ENCODE measurements around the gene FBXL12. TPM values are rescaled to one million over a fixed set of nuclear protein-coding genes. Genes with fewer than 3 reads are reported as not detected.
"Not testable (repeated sequence)": the region's sequence is repeated elsewhere in the genome, so short reads cannot be mapped to it uniquely, and the experiment has no call there.

FBXL12 gene
- total RNA-seq, 1 experiment from 2014 or later = 16.9 TPM

DNA sequence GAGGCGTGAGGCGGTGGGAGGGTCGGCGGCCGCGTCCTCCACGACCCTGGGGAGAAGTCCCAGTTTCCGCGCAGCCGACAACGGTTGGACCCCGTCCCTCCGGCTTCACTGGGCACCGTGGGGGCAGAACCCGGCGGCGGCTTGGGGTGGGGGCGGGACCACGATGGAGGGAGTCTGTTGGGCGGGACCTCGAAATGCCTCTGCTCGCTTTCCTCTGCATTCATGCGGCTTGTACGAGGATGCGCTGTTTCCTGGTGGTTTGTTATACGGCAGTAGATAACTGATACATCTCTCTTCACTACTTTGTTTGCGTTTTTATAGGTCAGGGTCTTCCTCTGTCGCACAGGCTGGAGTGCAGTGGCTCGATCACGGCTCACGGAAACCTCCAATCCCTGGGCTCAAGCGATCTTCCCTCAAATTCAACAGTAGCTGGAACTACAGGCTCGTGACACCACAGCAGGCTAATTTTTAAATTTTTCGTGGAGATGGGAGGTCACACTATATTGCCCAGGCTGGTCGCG lies 25.7 kb downstream of the FBXL12 start:
- DNase-seq (ENCODE audit: low read depth in 1 of 2, low spot score in 2 of 2) = peak; percentile 19 to 53
- H3K9me3 ChIP-seq (replicated peaks) = no peaks in the 10 kb centered on the region
- H3K4me1 ChIP-seq (replicated peaks) = no peaks in the 10 kb centered on the region; the same call in 1 of the 2 replicates
- H3K27ac ChIP-seq = no peak overlapping the region
- no peaks in the 10 kb centered on the region for H3K36me3 ChIP-seq
- peak overlapping the region; percentile 41 for H3K4me3 ChIP-seq
- H3K27me3 ChIP-seq (replicated peaks) = no peaks in the 10 kb centered on the region

- H3K9me3 ChIP-seq (replicated peaks) = no peaks in the 10 kb centered on the region
- DNase-seq (ENCODE audit: low read depth in 1 of 2, low spot score in 2 of 2) = peak; percentile 47 to 89
- no peak overlapping the region for H3K27ac ChIP-seq
- H3K4me1 ChIP-seq (replicated peaks) = no peaks in the 10 kb centered on the region; the same call in 1 of the 2 replicates
- H3K4me3 ChIP-seq = peak overlapping the region; percentile 41
- no peaks in the 10 kb centered on the region for H3K36me3 ChIP-seq
- no peaks in the 10 kb centered on the region for H3K27me3 ChIP-seq (replicated peaks)
Observed at GRCh38 chr19:9792206-9793070, 26.4 kb downstream of the FBXL12 start.

- Histone ChIP-seq H3K27ac (no peak overlapping the region), H3K4me1 (replicated peaks) (no peaks in the 10 kb centered on the region; the same call in 1 of the 2 replicates), H3K36me3 (no peaks in the 10 kb centered on the region), H3K27me3 (replicated peaks) (no peaks in the 10 kb centered on the region), H3K9me3 (replicated peaks) (0 out of 2 replicates have a peak, but pooled peaks cover 2% of the 10 kb centered on the region), H3K4me3 (peak overlapping the region; percentile 32)
- peak; percentile 23 to 92 for DNase-seq (ENCODE audit: low read depth in 1 of 2, low spot score in 2 of 2)
Observed at GRCh38 chr19:9791552-9792205, 27.2 kb downstream of the FBXL12 start.

DNA sequence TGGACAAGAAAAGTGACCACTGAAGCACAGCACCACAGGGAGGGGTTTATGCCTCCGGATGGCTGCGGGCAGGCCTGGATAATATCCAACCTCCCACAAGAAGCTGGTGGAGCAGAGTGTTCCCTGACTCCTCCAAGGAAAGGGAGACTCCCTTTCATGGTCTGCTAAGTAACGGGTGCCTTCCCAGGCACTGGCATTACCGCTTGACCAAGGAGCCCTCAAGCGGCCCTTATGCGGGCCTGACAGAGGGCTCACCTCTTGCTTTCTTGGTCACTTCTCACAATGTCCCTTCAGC lies 27.9 kb downstream of the FBXL12 start:
- not testable (repeated sequence) for H3K27me3 ChIP-seq (replicated peaks); H3K9me3 ChIP-seq (replicated peaks); DNase-seq (ENCODE audit: low read depth in 1 of 2, low spot score in 2 of 2); H3K36me3 ChIP-seq; H3K27ac ChIP-seq; H3K4me3 ChIP-seq; H3K4me1 ChIP-seq (replicated peaks)

GRCh38 chr19:9789579-9789978 lies 29.3 kb downstream of the FBXL12 start:
- not testable (repeated sequence) for H3K27ac ChIP-seq, H3K4me3 ChIP-seq

DNA sequence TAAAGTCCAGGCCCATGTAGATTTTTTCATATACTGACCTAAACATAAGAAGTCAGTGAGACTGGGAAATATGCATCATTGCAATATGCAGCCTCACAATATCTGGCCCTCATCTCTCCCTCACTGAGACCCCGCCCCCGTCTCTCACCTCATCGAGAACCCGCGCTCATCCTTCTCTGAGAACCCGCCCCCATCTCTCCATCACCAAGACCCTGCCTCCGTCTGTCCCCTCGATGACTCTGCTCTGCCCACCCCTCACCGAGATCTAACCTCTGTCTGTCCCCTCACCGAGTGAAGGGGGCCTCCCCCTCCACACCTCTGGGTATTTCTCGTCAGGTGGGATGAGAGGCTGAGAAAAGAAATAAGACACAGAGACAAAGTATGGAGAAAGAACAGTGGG lies 29.8 kb downstream of the FBXL12 start:
- Histone ChIP-seq H3K27ac (no peak overlapping the region), H3K9me3 (replicated peaks) (peaks cover 3% of the 10 kb centered on the region; the same call in 1 of the 2 replicates), H3K4me1 (replicated peaks) (peaks cover 4% of the 10 kb centered on the region), H3K36me3 (no peaks in the 10 kb centered on the region), H3K27me3 (replicated peaks) (no peaks in the 10 kb centered on the region), H3K4me3 (no peak overlapping the region)
- no peak for DNase-seq (ENCODE audit: low read depth in 1 of 2, low spot score in 2 of 2)

More at GRCh38 chr19:9789579-9789978, 29.3 kb downstream of the FBXL12 start:
- H3K27me3 ChIP-seq (replicated peaks); DNase-seq (ENCODE audit: low read depth in 1 of 2, low spot score in 2 of 2); H3K36me3 ChIP-seq; H3K4me1 ChIP-seq (replicated peaks); H3K9me3 ChIP-seq (replicated peaks): not testable (repeated sequence)

- H3K36me3 ChIP-seq; H3K27me3 ChIP-seq (replicated peaks); H3K9me3 ChIP-seq (replicated peaks); H3K4me1 ChIP-seq (replicated peaks); H3K27ac ChIP-seq; H3K4me3 ChIP-seq; DNase-seq (ENCODE audit: low read depth in 1 of 2, low spot score in 2 of 2): not testable (repeated sequence)
Observed at GRCh38 chr19:9788604-9789003, 30.3 kb downstream of the FBXL12 start.

DNA sequence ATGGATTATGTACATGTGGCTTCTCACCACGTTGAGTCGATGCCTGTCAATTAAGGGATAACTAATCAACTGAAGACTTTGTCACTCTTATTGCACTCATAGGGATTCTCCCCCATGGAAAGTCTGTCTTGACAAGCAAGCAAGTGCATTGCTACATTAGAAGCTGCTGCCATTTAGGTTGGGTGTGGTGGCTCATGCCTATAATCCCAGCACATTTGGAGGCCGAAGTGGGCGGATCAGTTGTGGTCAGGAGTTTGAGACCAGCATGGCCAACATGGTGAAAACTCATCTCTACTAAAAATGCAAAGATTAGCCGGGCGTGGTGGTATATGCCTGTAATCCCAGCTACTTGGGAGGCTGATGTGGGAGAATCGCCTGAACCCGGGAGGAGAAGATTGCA lies 32.1 kb downstream of the FBXL12 start:
- Histone ChIP-seq H3K9me3 (replicated peaks) (peaks cover 3% of the 10 kb centered on the region; the same call in 1 of the 2 replicates), H3K4me1 (replicated peaks) (peaks cover 4% of the 10 kb centered on the region), H3K36me3 (no peaks in the 10 kb centered on the region), H3K27me3 (replicated peaks) (no peaks in the 10 kb centered on the region), H3K27ac (no peak overlapping the region), H3K4me3 (no peak overlapping the region)
- no peak for DNase-seq (ENCODE audit: low read depth in 1 of 2, low spot score in 2 of 2)

- Histone ChIP-seq H3K27ac (no peak overlapping the region), H3K36me3 (no peaks in the 10 kb centered on the region), H3K4me1 (replicated peaks) (peaks cover 4% of the 10 kb centered on the region), H3K4me3 (peak overlapping the region; percentile 54), H3K27me3 (replicated peaks) (no peaks in the 10 kb centered on the region), H3K9me3 (replicated peaks) (peaks cover 3% of the 10 kb centered on the region; the same call in 1 of the 2 replicates)
- no peak for DNase-seq (ENCODE audit: low read depth in 1 of 2, low spot score in 2 of 2)
Observed at GRCh38 chr19:9786342-9786741, 32.5 kb downstream of the FBXL12 start.

DNA sequence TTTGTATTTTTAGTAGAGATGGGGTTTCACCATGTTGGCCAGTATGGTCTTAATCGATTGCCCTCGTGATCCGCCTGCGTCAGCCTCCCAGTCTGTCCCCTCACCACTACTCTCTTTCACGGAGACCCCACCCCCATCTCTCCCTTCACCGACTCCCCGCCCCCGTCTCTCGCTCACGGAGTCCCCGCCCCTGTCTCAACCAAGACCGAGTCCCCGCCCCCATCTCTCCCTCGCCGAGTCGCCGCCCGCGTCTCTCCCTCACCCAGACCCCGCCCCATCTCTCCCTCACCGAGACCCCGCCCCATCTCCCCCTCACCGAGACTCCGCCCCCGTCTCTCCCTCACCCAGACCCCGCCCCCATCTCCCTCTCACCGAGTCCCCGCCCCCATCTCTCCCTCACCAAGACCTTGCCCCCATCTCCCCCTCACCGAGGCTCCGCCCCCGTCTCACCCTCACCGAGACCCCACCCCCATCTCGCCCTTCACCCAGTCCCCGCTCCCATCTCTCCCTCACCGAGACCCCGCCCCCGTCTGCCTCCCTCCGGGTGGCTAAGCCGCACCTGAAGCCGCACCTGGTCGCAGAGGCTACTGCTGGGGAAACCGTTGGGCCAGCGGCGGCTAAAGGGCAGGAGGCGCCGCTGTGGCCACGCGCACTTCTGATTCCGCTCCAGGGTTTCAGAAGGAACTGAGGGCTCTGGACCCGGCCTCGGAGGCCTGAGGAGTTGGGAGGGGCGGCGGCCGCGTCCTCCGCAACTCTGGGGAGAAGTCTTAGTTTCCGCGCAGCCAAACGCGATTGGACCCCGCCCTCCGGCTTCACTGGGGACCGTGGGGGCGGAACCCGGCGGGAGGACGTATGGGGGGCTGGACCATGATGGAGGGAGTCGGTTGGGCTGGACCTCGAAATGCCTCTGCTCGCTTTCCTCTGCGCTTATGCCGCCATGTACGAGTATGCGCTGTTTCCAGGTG lies 33.2 kb downstream of the FBXL12 start:
- H3K9me3 ChIP-seq (replicated peaks) = peaks cover 3% of the 10 kb centered on the region; the same call in 1 of the 2 replicates
- peak overlapping the region; percentile 54 for H3K4me3 ChIP-seq
- H3K36me3 ChIP-seq = no peaks in the 10 kb centered on the region
- peaks cover 4% of the 10 kb centered on the region for H3K4me1 ChIP-seq (replicated peaks)
- no peaks in the 10 kb centered on the region for H3K27me3 ChIP-seq (replicated peaks)
- peak overlapping the region; percentile 48; the same call in 1 of the 2 replicates for H3K27ac ChIP-seq
- DNase-seq (ENCODE audit: low read depth in 1 of 2, low spot score in 2 of 2) = peak; percentile 81 to 95

DNA sequence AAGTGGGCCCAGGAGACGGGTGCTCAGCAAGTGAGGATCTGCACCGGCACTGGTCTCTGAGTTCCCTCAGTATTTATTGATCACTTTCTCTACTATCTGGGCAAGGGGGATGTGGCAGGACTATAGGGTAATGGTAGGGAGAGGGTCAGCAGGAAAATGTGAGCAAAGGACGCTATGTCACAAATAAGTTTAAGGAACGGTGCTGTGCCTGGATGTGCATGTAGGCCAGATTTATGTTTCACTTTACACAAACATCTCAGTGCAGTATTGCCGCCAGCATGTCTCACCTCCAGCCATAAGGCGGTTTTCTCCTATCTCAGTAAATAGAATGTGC lies 34.7 kb downstream of the FBXL12 start:
- not testable (repeated sequence) for H3K9me3 ChIP-seq (replicated peaks); H3K27me3 ChIP-seq (replicated peaks); H3K4me1 ChIP-seq (replicated peaks); H3K27ac ChIP-seq; DNase-seq (ENCODE audit: low read depth in 1 of 2, low spot score in 2 of 2); H3K36me3 ChIP-seq; H3K4me3 ChIP-seq

GRCh38 chr19:9782338-9782737 lies 36.5 kb downstream of the FBXL12 start:
- Histone ChIP-seq H3K27ac (no peak overlapping the region), H3K4me1 (replicated peaks) (peaks cover 4% of the 10 kb centered on the region), H3K4me3 (no peak overlapping the region), H3K36me3 (no peaks in the 10 kb centered on the region), H3K9me3 (replicated peaks) (peaks cover 3% of the 10 kb centered on the region), H3K27me3 (replicated peaks) (no peaks in the 10 kb centered on the region)
- DNase-seq (ENCODE audit: low read depth in 1 of 2, low spot score in 2 of 2) = no peak
